OCI-LY1 (cell line): Measurements from ENCODE around the gene MAP4K3.

Experiments used
- CTCF ChIP-seq: fragments of 200-600 bp; sonication (generic), shearing (Covaris generic); IDR thresholded peaks from 2 replicates; pipeline ENCODE4 v1.5.1; 2017; ENCODE audit warnings: mild to moderate bottlenecking, antibody characterized with exemption, low read length, moderate library complexity, mixed read lengths
- EZH2 ChIP-seq: fragments of 200-600 bp; sonication (generic), shearing (Covaris generic); IDR thresholded peaks from 2 replicates; pipeline ENCODE4 v1.8.0; 2017; ENCODE audit warnings: borderline replicate concordance, mixed run types, mild to moderate bottlenecking, antibody characterized with exemption, low read length, moderate library complexity, mixed read lengths

GRCh38 chr2:39325966-39326365 is 111.1 kb downstream of the MAP4K3 start:
- TF ChIP-seq CTCF (no peak), EZH2 (no peak)
